Left hindlimb (tissue), 1 donor: ENCODE results near the gene PXT1.

ENCODE experiments used
- DNase-seq: peaks from one replicate; pipeline ENCODE4 v3.0.0-alpha.2; 2018

PXT1 gene

GRCh38 chr6:36343109-36343680 lies 99.5 kb downstream of the PXT1 start:
- DNase-seq, result no peak

- peak; percentile 74 for DNase-seq
Observed at GRCh38 chr6:36340618-36341454, 101.8 kb downstream of the PXT1 start.
